Hematopoietic multipotent progenitor cell treated with erythropoietin and hydrocortisone succinate and interleukin-3 and kit ligand, for 6 days (in vitro differentiated cells): ENCODE data around the gene NPAS3.
A peak's percentile ranks its signal among the peaks of the same experiment; 100 is the strongest.

Experiments
- DNase-seq: peaks from one replicate; pipeline ENCODE4 v3.0.0-alpha.2; 2015

NPAS3 gene

GRCh38 chr14:33657476-33657875, 718.8 kb downstream of the NPAS3 start:
- no peak for DNase-seq

- no peak for DNase-seq
Observed at GRCh38 chr14:33660248-33660647, 721.6 kb downstream of the NPAS3 start.

- no peak for DNase-seq
Observed at GRCh38 chr14:33661101-33661500, 722.4 kb downstream of the NPAS3 start.

GRCh38 chr14:33668066-33668465, 729.4 kb downstream of the NPAS3 start:
- DNase-seq: no peak

GRCh38 chr14:33669111-33669510, 730.4 kb downstream of the NPAS3 start:
- DNase-seq: no peak

GRCh38 chr14:33670235-33670634, 731.6 kb downstream of the NPAS3 start:
- DNase-seq: no peak

GRCh38 chr14:33671556-33671955, 732.9 kb downstream of the NPAS3 start:
- no peak for DNase-seq

- DNase-seq: no peak
Observed at GRCh38 chr14:33674927-33675326, 736.2 kb downstream of the NPAS3 start.

- no peak for DNase-seq
Observed at GRCh38 chr14:33675415-33676130, 736.9 kb downstream of the NPAS3 start.

GRCh38 chr14:33676135-33676566, 737.5 kb downstream of the NPAS3 start:
- peak; percentile 51 for DNase-seq

GRCh38 chr14:33676891-33677290, 738.2 kb downstream of the NPAS3 start:
- DNase-seq: no peak

- DNase-seq: no peak
Observed at GRCh38 chr14:33678005-33678404, 739.3 kb downstream of the NPAS3 start.

- DNase-seq: no peak
Observed at GRCh38 chr14:33679025-33679424, 740.3 kb downstream of the NPAS3 start.

- no peak for DNase-seq
Observed at GRCh38 chr14:33679461-33680225, 741.0 kb downstream of the NPAS3 start.

- DNase-seq: no peak
Observed at GRCh38 chr14:33680873-33681272, 742.2 kb downstream of the NPAS3 start.

GRCh38 chr14:33682760-33683159, 744.1 kb downstream of the NPAS3 start:
- DNase-seq: no peak

- DNase-seq: no peak
Observed at GRCh38 chr14:33685026-33685425, 746.3 kb downstream of the NPAS3 start.

- no peak for DNase-seq
Observed at GRCh38 chr14:33685698-33686097, 747.0 kb downstream of the NPAS3 start.

GRCh38 chr14:33686218-33686617, 747.5 kb downstream of the NPAS3 start:
- DNase-seq: no peak

- no peak for DNase-seq
Observed at GRCh38 chr14:33686856-33687255, 748.2 kb downstream of the NPAS3 start.

GRCh38 chr14:33689680-33690079, 751.0 kb downstream of the NPAS3 start:
- no peak for DNase-seq

GRCh38 chr14:33691907-33692306, 753.2 kb downstream of the NPAS3 start:
- no peak for DNase-seq

- no peak for DNase-seq
Observed at GRCh38 chr14:33692762-33693161, 754.1 kb downstream of the NPAS3 start.

GRCh38 chr14:33693237-33693636, 754.6 kb downstream of the NPAS3 start:
- no peak for DNase-seq
